ENCODE results near the gene SSB. TPM values are rescaled to one million over a fixed set of nuclear protein-coding genes. Genes with fewer than 3 reads are reported as not detected.

Gene SSB
- total and polyA plus RNA-seq, 2 donors (not counting 1 experiment from before 2014, with no cell fraction given), result 17.7 to 81.3 TPM

DNA sequence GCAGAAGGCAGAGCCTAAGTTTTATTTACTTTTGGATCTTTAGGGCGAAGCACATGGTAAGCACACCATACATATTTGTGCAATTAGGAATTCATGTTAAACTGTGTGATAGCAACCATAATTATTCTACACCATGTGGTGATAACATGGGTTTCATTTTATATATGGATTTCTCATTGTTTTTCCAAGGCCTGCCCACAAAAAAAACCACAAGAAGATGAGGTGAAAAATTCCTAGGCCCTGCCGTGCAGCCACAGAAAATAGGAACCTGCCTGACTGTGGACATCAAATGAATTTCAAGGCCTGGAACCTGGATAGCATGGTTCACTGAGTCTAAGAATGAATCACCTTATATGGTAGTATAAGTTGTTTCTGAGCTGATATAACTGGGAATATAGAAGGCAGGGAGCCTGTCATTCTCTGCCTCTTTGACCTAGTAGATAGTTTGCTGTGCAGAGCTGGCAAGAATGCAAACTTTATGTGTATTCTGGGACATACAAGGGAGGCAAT is 22.4 kb upstream of the SSB start:
- no peaks in the 10 kb centered on the region for H3K36me3 ChIP-seq (replicated peaks in 1 of 2; ENCODE audit: control extremely low read depth in 1 of 2, control insufficient read depth in 1 of 2, extremely low read depth in 1 of 2, insufficient read depth in 2 of 2, low read length in 1 of 2)
- ChIA-PET CTCF (no interaction called here), POLR2A (no interaction called here)
- ATAC-seq (ENCODE audit: low read depth), result no peak
- no peak overlapping the region for H3K9ac ChIP-seq (ENCODE audit: low read length)
- H3K27me3 ChIP-seq (replicated peaks in 1 of 4; ENCODE audit: control extremely low read depth in 1 of 4, control insufficient read depth in 3 of 4, insufficient read depth in 4 of 4, low read length in 3 of 4), result no peaks in the 10 kb centered on the region
- Mint-ChIP-seq H3K27me3 (peaks cover 6% of the 10 kb centered on the region), H3K27ac (no peak overlapping the region), H3K4me1 (no peaks in the 10 kb centered on the region), H3K4me3 (no peak overlapping the region), H3K9me3 (ENCODE audit: insufficient read depth) (no peaks in the 10 kb centered on the region)
- TF ChIP-seq EZH2 (IDR thresholded peaks at IDR 0.05; ENCODE audit: borderline replicate concordance, insufficient read depth, low read depth, low read length, poor library complexity, severe bottlenecking), result no peak
- TF ChIP-seq, protein P1, sequence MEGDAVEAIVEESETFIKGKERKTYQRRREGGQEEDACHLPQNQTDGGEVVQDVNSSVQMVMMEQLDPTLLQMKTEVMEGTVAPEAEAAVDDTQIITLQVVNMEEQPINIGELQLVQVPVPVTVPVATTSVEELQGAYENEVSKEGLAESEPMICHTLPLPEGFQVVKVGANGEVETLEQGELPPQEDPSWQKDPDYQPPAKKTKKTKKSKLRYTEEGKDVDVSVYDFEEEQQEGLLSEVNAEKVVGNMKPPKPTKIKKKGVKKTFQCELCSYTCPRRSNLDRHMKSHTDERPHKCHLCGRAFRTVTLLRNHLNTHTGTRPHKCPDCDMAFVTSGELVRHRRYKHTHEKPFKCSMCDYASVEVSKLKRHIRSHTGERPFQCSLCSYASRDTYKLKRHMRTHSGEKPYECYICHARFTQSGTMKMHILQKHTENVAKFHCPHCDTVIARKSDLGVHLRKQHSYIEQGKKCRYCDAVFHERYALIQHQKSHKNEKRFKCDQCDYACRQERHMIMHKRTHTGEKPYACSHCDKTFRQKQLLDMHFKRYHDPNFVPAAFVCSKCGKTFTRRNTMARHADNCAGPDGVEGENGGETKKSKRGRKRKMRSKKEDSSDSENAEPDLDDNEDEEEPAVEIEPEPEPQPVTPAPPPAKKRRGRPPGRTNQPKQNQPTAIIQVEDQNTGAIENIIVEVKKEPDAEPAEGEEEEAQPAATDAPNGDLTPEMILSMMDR (IDR thresholded peaks at IDR 0.05), result no peak
- H3K4me1 ChIP-seq (ENCODE audit: control insufficient read depth in 2 of 2, insufficient read depth in 2 of 2, low read length in 2 of 2), result no peaks in the 10 kb centered on the region
- H3K27ac ChIP-seq (ENCODE audit: low read length in 2 of 2), result no peak overlapping the region
- no peaks in the 10 kb centered on the region for H3K9me3 ChIP-seq (ENCODE audit: control extremely low read depth in 1 of 3, control insufficient read depth in 2 of 3, insufficient read depth in 1 of 3, low read length in 2 of 3)
- H3K4me2 ChIP-seq (replicated peaks; ENCODE audit: low read depth, low read length, poor library complexity, severe bottlenecking), result no peak overlapping the region
- intact Hi-C loops (cut with micrococcal nuclease), result no loop called here
- WGBS (ENCODE audit: insufficient coverage), result 57% methylated on average over 1 of the region's 2 CpGs
- no peak overlapping the region for H2AFZ ChIP-seq (ENCODE audit: insufficient read depth, low read depth, low read length, poor library complexity, severe bottlenecking)
- no peak overlapping the region for H3K4me3 ChIP-seq (ENCODE audit: control extremely low read depth in 1 of 5, extremely low read depth in 1 of 5, insufficient read depth in 1 of 5, low read depth in 2 of 5, low read length in 4 of 5)
- no peak for DNase-seq
- H3K79me2 ChIP-seq (ENCODE audit: control insufficient read depth, insufficient read depth, low read length), result no peaks in the 10 kb centered on the region
- no peaks in the 10 kb centered on the region for H4K20me1 ChIP-seq (ENCODE audit: control insufficient read depth, insufficient read depth, low read length, poor library complexity, severe bottlenecking)

DNA sequence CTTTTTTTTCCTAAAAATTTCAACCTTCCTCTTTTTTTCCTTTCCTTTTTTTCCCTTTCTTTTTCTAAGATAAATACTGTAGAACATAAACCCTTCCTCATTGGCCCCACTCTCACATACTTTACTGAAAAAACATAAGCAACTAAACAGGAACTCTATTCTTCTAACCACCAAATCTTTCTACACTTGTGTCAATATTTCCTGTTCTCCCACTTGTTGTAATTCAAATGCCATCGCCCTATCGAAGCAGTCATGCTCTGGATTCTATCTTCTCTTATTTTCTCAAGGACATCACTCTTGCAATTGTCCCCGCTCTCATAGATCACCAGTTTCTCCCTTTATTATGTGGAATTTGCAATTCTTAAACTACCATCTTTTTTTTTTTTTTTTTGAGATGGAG is 20.2 kb upstream of the SSB start:
- Histone ChIP-seq H3K79me2 (ENCODE audit: control insufficient read depth, insufficient read depth, low read length) (no peaks in the 10 kb centered on the region), H3K4me2 (replicated peaks; ENCODE audit: low read depth, low read length, poor library complexity, severe bottlenecking) (no peak overlapping the region), H3K27ac (ENCODE audit: low read length in 2 of 2) (no peak overlapping the region), H4K20me1 (ENCODE audit: control insufficient read depth, insufficient read depth, low read length, poor library complexity, severe bottlenecking) (no peaks in the 10 kb centered on the region), H3K9ac (ENCODE audit: low read length) (no peak overlapping the region), H3K4me1 (ENCODE audit: control insufficient read depth in 2 of 2, insufficient read depth in 2 of 2, low read length in 2 of 2) (no peaks in the 10 kb centered on the region), H3K4me3 (ENCODE audit: control extremely low read depth in 1 of 5, extremely low read depth in 1 of 5, insufficient read depth in 1 of 5, low read depth in 2 of 5, low read length in 4 of 5) (no peak overlapping the region), H2AFZ (ENCODE audit: insufficient read depth, low read depth, low read length, poor library complexity, severe bottlenecking) (no peak overlapping the region), H3K27me3 (replicated peaks in 1 of 4; ENCODE audit: control extremely low read depth in 1 of 4, control insufficient read depth in 3 of 4, insufficient read depth in 4 of 4, low read length in 3 of 4) (no peaks in the 10 kb centered on the region), H3K36me3 (replicated peaks in 1 of 2; ENCODE audit: control extremely low read depth in 1 of 2, control insufficient read depth in 1 of 2, extremely low read depth in 1 of 2, insufficient read depth in 2 of 2, low read length in 1 of 2) (no peaks in the 10 kb centered on the region), H3K9me3 (ENCODE audit: control extremely low read depth in 1 of 3, control insufficient read depth in 2 of 3, insufficient read depth in 1 of 3, low read length in 2 of 3) (no peaks in the 10 kb centered on the region)
- CTCF ChIA-PET, result no interaction called here
- no peaks in the 10 kb centered on the region for H3K4me1 Mint-ChIP-seq
- H3K27me3 Mint-ChIP-seq, result peaks cover 10% of the 10 kb centered on the region
- no peaks in the 10 kb centered on the region for H3K9me3 Mint-ChIP-seq (ENCODE audit: insufficient read depth)
- POLR2A ChIA-PET, result no interaction called here
- H3K27ac Mint-ChIP-seq, result no peak overlapping the region
- ATAC-seq (ENCODE audit: low read depth), result no peak
- H3K4me3 Mint-ChIP-seq, result no peak overlapping the region
- no CpG with 5 or more reads among the region's 3 CpGs for WGBS (ENCODE audit: insufficient coverage)
- TF ChIP-seq, protein P1 (IDR thresholded peaks at IDR 0.05), result no peak
- TF ChIP-seq EZH2 (IDR thresholded peaks at IDR 0.05; ENCODE audit: borderline replicate concordance, insufficient read depth, low read depth, low read length, poor library complexity, severe bottlenecking), result no peak
- no peak for DNase-seq
- intact Hi-C loops (cut with micrococcal nuclease), result no loop called here

Measured in B cell (primary cell).